A673 (cell line): ENCODE data around the gene METTL26.

Experiments used
- CTCF ChIP-seq: fragments of 300-800, 200-600 bp; sonication (generic); conservative IDR thresholded peaks from 2 replicates; pipeline ENCODE4 v1.5.1; 2017; ENCODE audit warnings: low read depth, mild to moderate bottlenecking, antibody characterized with exemption, low read length, moderate library complexity, mixed read lengths
- EZH2 ChIP-seq: fragments of 200-600 bp; sonication (generic); IDR thresholded peaks from 2 replicates; pipeline ENCODE4 v1.6.1; 2017; ENCODE audit warnings: borderline replicate concordance, low read depth, mild to moderate bottlenecking, mixed read lengths, antibody characterized with exemption, low read length; ENCODE audit not compliant: poor library complexity, severe bottlenecking

GRCh38 chr16:645852-646678, 10.0 kb upstream of the METTL26 start:
- TF ChIP-seq CTCF (no peak), EZH2 (no peak)
